AG04450 (cell line): ENCODE data around the gene SUPT6H. TPM values are rescaled to one million over a fixed set of nuclear protein-coding genes. Genes with fewer than 3 reads are reported as not detected.
"Not testable (repeated sequence)": the region's sequence is repeated elsewhere in the genome, so short reads cannot be mapped to it uniquely, and the experiment has no call there.

ENCODE experiments used
- CTCF ChIA-PET: fragments of 300-600, 350-600 bp; formaldehyde crosslinking; extraction: SDS; loops from one replicate; lab custom pipeline; 2022; ENCODE audit warnings: antibody characterized with exemption, inconsistent platforms; lab: Charles Lee
- POLR2A ChIA-PET: fragments of 350-600 bp; formaldehyde crosslinking; extraction: SDS; loops from one replicate; lab custom pipeline; 2021; ENCODE audit warnings: antibody characterized with exemption, inconsistent platforms; lab: Yijun Ruan, JAX
- DNase-seq: peaks from one replicate; pipeline ENCODE4 v3.0.0-alpha.2; 2011; ENCODE audit warnings: low read depth, low spot score
- H3K27ac ChIP-seq: one replicate; pipeline ENCODE4 v1.5.1; 2012; ENCODE audit warnings: low read depth, low read length, control low read depth
- H3K27me3 ChIP-seq: one replicate; pipeline ENCODE4 v1.6.0; 2012; ENCODE audit warnings: low read length; ENCODE audit not compliant: control insufficient read depth, insufficient read depth
- H3K4me3 ChIP-seq: 2 replicates; pipeline ENCODE4 v1.5.1; 2011; ENCODE audit warnings: mild to moderate bottlenecking, low read depth, low read length, control low read depth
- H3K9me3 ChIP-seq: 2 replicates; pipeline ENCODE4 v1.5.1; 2012; ENCODE audit warnings: low read length; ENCODE audit not compliant: control insufficient read depth, insufficient read depth
- polyA plus RNA-seq: library from polyadenylated mRNA; depleted of rRNA; stranded (reverse); fragments of >200 nt; gene quantifications from 2 replicates; pipeline ENCODE4 v1.2.3, GENCODE V29; 2011
- TF ChIP-seq, protein P1 (sequence below): IDR thresholded peaks from 2 replicates; pipeline ENCODE4 v1.5.1; 2011; ENCODE audit warnings: low read depth, low read length, control low read depth, inconsistent platforms

Gene SUPT6H
- polyA plus RNA-seq, 1 experiment = 41.0 TPM

DNA sequence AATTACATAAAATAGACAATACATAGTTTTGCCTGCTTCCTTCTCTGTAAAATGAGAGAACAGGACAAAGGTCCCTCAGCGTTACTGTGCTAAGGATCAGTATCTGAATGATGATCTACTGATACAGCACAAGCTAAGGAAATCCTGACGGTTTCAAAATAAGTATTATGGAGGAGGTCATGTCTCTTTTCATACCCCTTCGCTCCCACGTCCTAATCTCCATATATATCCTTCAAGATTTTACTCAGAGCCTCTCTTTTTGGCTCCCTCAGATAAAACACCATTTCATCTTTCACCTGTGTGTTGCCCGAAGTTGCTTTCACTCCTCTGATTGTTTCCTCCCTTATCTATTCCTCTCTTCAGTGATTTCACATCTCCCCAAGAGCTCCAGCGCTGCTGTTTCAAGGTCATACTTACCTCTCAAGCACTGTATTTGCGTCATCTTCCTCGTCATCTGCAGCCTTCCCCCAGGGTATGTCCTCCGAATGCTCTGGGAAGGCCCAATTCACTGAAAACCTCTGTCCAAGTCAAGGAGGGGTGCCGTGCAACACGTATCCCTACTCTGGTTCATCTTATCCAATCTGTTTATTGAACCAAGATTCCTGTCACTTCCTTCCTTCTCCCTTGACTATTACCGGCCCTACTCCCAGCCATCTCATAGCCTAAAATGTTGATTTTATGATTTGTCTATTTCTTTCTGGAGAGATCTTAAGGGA is 15.8 kb upstream of the SUPT6H start:
- Histone ChIP-seq H3K9me3 (no peaks in the 10 kb centered on the region; the same call in 1 of the 2 replicates), H3K27me3 (no peaks in the 10 kb centered on the region), H3K27ac (peak overlapping the region; percentile 42), H3K4me3 (no peak overlapping the region)
- ChIA-PET POLR2A (interaction anchor here (0.8 to 1.2 kb wide), 3 partner anchors 22 to 74 kb away, joined by 3 to 7 read pairs (median 3); partner anchors contain the start of gene RPL23A), CTCF (interaction anchor here (0.9 to 1.4 kb wide), 8 partner anchors 10 to 104 kb away, joined by 3 to 19 read pairs (median 4); partner anchors contain the start of genes SDF2 and SUPT6H)
- no peak for DNase-seq
- TF ChIP-seq, protein P1, sequence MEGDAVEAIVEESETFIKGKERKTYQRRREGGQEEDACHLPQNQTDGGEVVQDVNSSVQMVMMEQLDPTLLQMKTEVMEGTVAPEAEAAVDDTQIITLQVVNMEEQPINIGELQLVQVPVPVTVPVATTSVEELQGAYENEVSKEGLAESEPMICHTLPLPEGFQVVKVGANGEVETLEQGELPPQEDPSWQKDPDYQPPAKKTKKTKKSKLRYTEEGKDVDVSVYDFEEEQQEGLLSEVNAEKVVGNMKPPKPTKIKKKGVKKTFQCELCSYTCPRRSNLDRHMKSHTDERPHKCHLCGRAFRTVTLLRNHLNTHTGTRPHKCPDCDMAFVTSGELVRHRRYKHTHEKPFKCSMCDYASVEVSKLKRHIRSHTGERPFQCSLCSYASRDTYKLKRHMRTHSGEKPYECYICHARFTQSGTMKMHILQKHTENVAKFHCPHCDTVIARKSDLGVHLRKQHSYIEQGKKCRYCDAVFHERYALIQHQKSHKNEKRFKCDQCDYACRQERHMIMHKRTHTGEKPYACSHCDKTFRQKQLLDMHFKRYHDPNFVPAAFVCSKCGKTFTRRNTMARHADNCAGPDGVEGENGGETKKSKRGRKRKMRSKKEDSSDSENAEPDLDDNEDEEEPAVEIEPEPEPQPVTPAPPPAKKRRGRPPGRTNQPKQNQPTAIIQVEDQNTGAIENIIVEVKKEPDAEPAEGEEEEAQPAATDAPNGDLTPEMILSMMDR = no peak

DNA sequence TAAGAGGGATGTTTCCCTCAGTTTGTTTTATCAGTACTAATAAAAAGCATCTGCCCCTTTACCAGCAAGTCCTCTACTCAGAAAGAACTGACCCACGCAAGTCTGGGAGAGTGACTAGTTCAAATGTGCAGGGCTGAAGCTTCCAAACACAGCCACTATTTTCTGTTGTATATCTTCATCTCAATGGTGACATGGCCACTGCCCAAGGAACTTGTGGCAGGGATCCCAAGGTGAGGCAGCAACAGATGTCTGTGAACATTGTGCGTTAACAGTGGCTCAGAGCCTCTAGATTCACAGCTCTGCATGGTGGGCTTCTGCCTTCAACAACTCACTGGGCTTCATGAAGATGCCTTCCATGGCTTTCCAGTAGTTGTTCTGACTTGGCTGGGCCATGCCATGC is 13.3 kb upstream of the SUPT6H start:
- CTCF ChIA-PET = no interaction called here
- Histone ChIP-seq H3K27ac (no peak overlapping the region), H3K4me3 (no peak overlapping the region), H3K9me3 (no peaks in the 10 kb centered on the region; the same call in 1 of the 2 replicates), H3K27me3 (no peaks in the 10 kb centered on the region)
- POLR2A ChIA-PET = interaction anchor here (0.6 kb wide), 1 partner anchor 35 kb away, joined by 6 read pairs; no protein-coding TSS in a partner anchor
- DNase-seq = no peak
- TF ChIP-seq, protein P1 = no peak

DNA sequence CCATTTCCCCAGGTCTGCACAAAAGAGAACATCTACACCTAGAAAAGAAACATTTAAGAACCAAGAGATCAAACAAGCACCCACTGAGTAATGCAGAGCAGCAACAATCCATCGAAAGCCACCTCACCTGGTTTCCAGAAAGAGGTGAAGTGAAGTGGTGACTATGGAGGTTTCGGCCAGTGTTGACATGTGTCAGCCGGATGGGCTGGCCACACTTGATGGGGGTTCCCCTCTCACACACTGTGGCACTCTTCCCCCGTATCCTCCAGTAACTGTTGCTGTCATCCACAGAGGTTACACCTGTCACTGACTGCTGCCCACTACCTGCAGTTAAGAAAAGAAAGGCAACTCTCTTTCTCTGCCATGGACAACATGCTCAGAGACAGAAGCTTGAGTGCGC is 6.8 kb upstream of the SUPT6H start:
- Histone ChIP-seq H3K4me3 (no peak overlapping the region), H3K9me3 (peaks cover 11% of the 10 kb centered on the region; the same call in 1 of the 2 replicates), H3K27ac (no peak overlapping the region), H3K27me3 (no peaks in the 10 kb centered on the region)
- ChIA-PET POLR2A (no interaction called here), CTCF (no interaction called here)
- no peak for DNase-seq
- TF ChIP-seq, protein P1 = no peak

DNA sequence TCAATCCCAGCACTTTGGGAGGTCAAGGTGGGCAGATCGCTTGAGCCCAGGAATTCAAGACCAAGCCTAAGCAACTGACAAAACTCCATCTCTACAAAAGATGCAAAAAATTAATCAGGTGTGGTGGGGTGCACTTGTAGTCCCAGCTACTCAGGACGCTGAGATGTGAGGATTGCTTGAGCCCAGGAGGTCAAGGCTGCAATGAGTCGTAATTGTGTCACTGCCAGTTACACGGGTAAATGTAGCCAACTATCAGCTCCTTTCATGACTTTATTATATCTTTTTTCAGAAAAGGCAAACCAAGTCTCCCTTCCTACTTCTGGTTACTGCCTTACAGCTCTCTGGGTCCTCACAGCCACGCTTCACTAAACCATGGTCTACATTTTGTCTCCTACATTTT is 4.2 kb upstream of the SUPT6H start:
- Histone ChIP-seq H3K4me3 (no peak overlapping the region), H3K27ac (no peak overlapping the region), H3K27me3 (no peaks in the 10 kb centered on the region), H3K9me3 (peaks cover 11% of the 10 kb centered on the region; the same call in 1 of the 2 replicates)
- POLR2A ChIA-PET = no interaction called here
- TF ChIP-seq, protein P1 = no peak
- no peak for DNase-seq
- CTCF ChIA-PET = interaction anchor here (1.2 to 1.5 kb wide), 2 partner anchors 11 to 14 kb away, joined by 4 to 6 read pairs; no protein-coding TSS in a partner anchor

DNA sequence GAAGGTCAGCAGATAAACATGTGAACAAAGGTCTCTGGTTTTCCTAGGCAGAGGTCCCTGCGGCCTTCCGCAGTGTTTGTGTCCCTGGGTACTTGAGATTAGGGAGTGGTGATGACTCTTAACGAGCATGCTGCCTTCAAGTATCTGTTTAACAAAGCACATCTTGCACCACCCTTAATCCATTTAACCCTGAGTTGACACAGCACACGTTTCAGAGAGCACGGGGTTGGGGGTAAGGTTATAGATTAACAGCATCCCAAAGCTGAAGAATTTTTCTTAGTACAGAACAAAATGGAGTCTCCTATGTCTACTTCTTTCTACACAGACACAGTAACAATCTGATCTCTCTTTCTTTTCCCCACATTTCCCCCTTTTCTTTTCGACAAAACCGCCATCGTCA is 3.7 kb upstream of the SUPT6H start:
- DNase-seq, POLR2A ChIA-PET, H3K4me3 ChIP-seq, H3K27me3 ChIP-seq, H3K27ac ChIP-seq: not testable (repeated sequence)
- peaks cover 11% of the 10 kb centered on the region; the same call in 1 of the 2 replicates for H3K9me3 ChIP-seq
- CTCF ChIA-PET = interaction anchor here (1.2 to 1.5 kb wide), 2 partner anchors 11 to 14 kb away, joined by 4 to 6 read pairs; no protein-coding TSS in a partner anchor

DNA sequence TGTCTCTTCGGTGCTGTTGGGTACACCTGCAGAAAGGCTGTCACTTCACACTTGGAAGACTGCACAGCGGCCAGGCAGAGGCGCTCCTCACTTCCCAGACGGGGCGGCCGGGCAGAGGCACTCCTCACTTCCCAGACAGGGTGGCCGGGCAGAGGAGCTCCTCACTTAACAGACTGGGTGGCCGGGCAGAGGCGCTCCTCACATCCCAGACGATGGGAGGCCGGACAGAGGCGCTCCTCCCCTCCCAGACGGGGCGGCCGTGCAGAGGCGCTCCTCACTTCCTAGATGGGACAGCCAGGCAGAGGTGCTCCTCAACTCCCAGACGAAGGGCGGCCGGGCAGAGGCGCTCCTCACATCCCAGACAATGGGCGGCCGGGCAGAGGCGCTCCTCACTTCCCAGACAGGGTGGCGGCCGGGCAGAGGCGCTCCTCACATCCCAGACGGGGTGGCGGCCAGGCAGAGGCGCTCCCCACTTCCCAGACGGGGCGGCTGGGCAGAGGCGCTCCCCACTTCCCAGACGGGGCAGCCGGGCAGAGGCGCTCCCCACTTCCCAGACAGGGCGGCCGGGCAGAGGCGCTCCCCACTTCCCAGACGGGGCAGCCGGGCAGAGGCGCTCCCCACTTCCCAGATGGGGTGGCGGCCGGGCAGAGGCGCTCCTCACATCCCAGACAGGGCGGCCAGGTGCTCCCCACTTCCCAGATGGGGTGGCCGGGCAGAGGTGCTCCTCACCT is 3.1 kb upstream of the SUPT6H start:
- H3K27ac ChIP-seq, H3K27me3 ChIP-seq, H3K4me3 ChIP-seq, CTCF ChIA-PET, DNase-seq, POLR2A ChIA-PET: not testable (repeated sequence)
- H3K9me3 ChIP-seq = peaks cover 11% of the 10 kb centered on the region; the same call in 1 of the 2 replicates

DNA sequence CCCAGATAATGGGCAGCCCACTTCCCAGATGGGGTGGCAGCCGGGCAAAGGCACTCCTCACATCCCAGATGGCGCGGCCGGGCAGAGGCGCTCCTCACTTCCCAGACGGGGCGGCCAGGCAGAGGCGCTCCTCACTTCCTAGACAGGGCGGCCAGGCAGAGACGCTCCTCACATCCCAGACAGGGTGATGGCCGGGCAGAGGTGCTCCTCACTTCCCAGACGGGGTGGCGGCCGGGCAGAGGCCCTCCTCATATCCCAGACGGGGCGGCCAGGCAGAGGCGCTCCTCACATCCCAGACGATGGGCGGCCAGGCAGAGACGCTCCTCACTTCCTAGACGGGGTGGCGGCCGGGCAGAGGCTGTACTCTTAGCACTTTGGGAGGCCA is 2.5 kb upstream of the SUPT6H start:
- H3K9me3 ChIP-seq = peaks cover 11% of the 10 kb centered on the region; the same call in 1 of the 2 replicates
- DNase-seq, POLR2A ChIA-PET, H3K27me3 ChIP-seq, H3K27ac ChIP-seq, CTCF ChIA-PET, H3K4me3 ChIP-seq: not testable (repeated sequence)
